ENCODE measurements around the gene MRPS5.

- TF ChIP-seq POLR2A (IDR thresholded peaks at IDR 0.05; ENCODE audit: low read depth) (no peak), POLR2AphosphoS5 (IDR thresholded peaks at IDR 0.05) (no peak), CTCF (IDR thresholded peaks at IDR 0.05) (no peak), EP300 (IDR thresholded peaks at IDR 0.05) (no peak)
Observed at GRCh38 chr2:95113464-95113863, 8.1 kb downstream of the MRPS5 start.
